ENCODE results near the gene IRAK1BP1.
"Not testable (repeated sequence)": the region's sequence is repeated elsewhere in the genome, so short reads cannot be mapped to it uniquely, and the experiment has no call there.

Gene IRAK1BP1

DNA sequence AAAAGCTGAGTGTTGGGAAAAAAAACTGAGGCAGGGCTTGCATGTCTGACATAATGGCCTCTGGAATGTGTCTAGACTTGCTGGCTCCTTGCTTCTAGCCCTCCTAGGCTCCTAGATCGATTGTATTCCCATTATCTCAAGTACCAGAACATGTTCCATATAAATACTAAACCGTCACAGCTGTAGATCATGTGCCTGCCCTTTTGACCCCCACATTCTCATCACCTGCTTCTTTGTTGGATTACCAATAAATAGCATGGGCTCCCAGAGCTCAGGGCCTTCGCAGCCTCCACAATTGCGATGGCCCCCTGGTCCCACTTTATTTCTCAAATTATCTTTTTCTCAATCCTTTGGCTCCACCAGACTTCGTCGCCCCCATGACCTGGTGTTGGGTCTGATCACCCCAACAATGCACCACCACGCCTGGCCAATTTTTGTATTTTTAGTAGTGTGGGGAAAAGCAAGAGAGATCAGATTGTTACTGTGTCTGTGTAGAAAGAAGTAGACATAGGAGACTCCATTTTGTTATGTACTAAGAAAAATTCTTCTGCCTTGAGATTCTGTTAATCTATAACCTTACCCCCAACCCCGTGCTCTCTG lies 8.9 kb upstream of the IRAK1BP1 start:
- H3K36me3 Mint-ChIP-seq (ENCODE audit: low read depth); H3K4me3 Mint-ChIP-seq; H3K4me1 Mint-ChIP-seq (ENCODE audit: low read depth); H3K27ac Mint-ChIP-seq; H3K27me3 Mint-ChIP-seq; H3K9me3 Mint-ChIP-seq: not testable (repeated sequence)

DNA sequence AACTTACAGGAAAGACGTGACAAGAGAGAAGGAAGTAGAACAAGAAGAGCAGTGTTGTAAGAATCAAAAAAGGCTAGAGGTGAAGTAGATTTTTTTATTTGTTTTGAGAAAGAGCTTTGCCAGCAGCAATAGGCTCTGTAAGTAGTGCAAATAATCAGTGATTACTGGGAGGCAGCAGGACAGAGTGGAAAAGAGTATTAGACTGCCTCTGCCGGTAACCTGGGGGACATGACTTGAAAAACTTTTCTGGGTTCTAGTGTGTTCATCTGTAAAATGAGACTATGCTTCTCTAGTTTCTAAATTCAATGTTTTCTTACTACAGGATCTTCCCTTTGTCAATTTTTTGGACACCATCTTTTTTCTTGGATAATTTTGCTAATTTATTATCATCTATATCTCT lies 5.8 kb upstream of the IRAK1BP1 start:
- Mint-ChIP-seq H3K36me3 (ENCODE audit: low read depth) (no peaks in the 10 kb centered on the region), H3K4me3 (no peak overlapping the region), H3K27me3 (no peaks in the 10 kb centered on the region), H3K4me1 (ENCODE audit: low read depth) (peaks cover 6% of the 10 kb centered on the region), H3K9me3 (no peaks in the 10 kb centered on the region), H3K27ac (no peak overlapping the region)

DNA sequence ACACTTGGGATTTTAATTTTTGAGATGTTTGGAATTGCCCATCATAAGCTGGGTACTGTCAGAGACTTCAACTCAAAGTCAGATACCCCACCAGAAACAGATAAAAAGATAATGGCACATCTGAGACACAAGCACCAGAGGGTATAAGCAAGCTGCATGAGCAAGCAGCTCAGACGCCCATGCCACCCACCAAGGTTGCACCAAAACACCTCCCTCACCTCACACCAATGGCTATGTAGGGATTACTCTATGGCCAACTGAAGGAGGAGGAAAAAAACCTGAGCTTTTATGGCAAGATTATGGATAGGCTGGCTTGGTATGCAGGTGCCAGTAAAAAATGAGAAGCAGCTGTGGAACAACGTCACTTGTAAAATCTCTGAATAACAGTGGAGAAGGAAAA lies 3.8 kb upstream of the IRAK1BP1 start:
- H3K9me3 Mint-ChIP-seq, result no peaks in the 10 kb centered on the region
- no peak overlapping the region for H3K4me3 Mint-ChIP-seq
- no peaks in the 10 kb centered on the region for H3K36me3 Mint-ChIP-seq (ENCODE audit: low read depth)
- H3K27me3 Mint-ChIP-seq, result no peaks in the 10 kb centered on the region
- peaks cover 18% of the 10 kb centered on the region for H3K4me1 Mint-ChIP-seq (ENCODE audit: low read depth)
- no peak overlapping the region for H3K27ac Mint-ChIP-seq

DNA sequence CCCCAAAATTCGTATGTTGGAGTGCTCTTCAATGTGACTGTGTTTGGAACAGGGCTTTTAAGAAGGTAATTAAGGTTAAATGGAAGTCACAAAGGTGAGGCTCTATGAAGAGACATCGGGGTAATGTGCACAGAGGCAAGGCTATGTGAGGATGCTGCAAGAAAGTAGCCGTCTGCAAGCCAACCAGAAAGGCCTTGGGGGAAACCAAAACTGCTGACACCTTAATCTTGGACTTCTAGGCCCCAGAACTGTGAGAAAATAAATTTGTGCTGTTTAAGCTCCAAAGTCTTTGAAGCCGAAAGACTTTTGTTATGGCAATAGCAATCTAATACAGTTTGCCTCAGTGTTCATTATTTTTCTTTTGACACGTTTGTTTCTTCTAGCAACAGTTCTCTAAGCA lies 2.4 kb upstream of the IRAK1BP1 start:
- Mint-ChIP-seq H3K36me3 (ENCODE audit: low read depth) (no peaks in the 10 kb centered on the region), H3K4me3 (no peak overlapping the region), H3K27me3 (no peaks in the 10 kb centered on the region), H3K4me1 (ENCODE audit: low read depth) (peaks cover 20% of the 10 kb centered on the region), H3K27ac (no peak overlapping the region), H3K9me3 (no peaks in the 10 kb centered on the region)

DNA sequence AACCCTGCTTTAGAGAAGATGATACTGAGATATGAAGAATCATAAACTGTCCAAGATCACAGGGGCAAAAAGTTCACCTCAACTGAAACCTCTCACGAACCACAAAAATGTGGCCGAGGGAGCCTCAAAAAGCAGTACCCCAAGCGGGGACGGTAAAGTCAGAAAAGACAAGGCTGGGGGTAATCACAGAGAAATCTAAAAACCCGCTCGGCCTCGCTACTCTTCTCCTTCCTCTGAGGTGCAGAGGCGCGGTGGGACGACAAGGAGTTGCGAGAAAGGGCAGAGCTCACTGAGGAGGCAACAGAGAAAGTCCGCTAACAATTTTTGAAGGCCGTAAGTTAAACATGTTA lies 356 bp upstream of the IRAK1BP1 start:
- Mint-ChIP-seq H3K27me3 (no peaks in the 10 kb centered on the region), H3K27ac (peak overlapping the region; percentile 89), H3K9me3 (no peaks in the 10 kb centered on the region), H3K36me3 (ENCODE audit: low read depth) (peaks cover 15% of the 10 kb centered on the region), H3K4me3 (peak overlapping the region; percentile 92), H3K4me1 (ENCODE audit: low read depth) (peaks cover 24% of the 10 kb centered on the region)

DNA sequence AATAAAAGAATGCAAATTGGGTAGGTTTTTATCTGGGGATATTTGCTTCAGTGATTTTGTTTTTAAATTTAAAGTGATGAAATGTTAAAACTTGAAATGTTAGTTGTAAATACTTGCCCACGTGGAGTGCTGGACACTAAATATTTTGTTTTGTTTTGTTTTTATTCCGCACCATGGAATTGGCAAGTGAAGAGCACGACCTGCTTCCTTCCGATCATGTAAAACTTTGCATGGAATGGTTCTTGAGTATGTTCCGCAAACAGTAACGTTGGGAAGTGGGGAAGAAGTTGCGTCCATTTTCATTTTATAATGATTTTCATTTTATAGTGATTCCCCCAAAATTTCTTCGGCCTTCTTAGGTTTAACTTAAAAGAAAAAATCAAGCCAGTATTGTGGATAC lies 765 bp downstream of the IRAK1BP1 start:
- H3K4me1 Mint-ChIP-seq (ENCODE audit: low read depth), result peaks cover 24% of the 10 kb centered on the region
- H3K27me3 Mint-ChIP-seq, result no peaks in the 10 kb centered on the region
- H3K4me3 Mint-ChIP-seq, result peak overlapping the region; percentile 92
- no peaks in the 10 kb centered on the region for H3K9me3 Mint-ChIP-seq
- H3K27ac Mint-ChIP-seq, result peak overlapping the region; percentile 89
- H3K36me3 Mint-ChIP-seq (ENCODE audit: low read depth), result peaks cover 17% of the 10 kb centered on the region

DNA sequence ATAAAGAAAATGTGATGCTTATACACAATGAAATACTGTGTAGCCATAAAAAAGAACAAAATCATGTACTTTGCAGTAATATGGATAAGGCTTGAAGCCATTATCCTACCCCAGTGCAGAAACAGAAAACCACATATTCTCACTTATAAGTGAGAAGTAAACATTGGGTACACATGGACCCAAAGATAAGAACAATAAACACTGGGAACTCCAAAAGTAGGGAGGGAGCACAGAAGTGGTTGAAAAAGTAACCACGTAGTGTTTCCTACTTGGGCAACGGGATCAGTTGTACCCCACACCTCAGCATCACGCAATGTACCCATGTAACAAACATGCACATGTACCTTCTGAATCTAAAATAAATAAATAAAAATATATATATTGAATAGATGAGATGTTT lies 8.2 kb downstream of the IRAK1BP1 start:
- H3K4me1 Mint-ChIP-seq (ENCODE audit: low read depth), result no peaks in the 10 kb centered on the region
- peaks cover 54% of the 10 kb centered on the region for H3K36me3 Mint-ChIP-seq (ENCODE audit: low read depth)
- H3K27me3 Mint-ChIP-seq, result no peaks in the 10 kb centered on the region
- peaks cover 10% of the 10 kb centered on the region for H3K9me3 Mint-ChIP-seq
- no peak overlapping the region for H3K4me3 Mint-ChIP-seq
- H3K27ac Mint-ChIP-seq, result no peak overlapping the region

DNA sequence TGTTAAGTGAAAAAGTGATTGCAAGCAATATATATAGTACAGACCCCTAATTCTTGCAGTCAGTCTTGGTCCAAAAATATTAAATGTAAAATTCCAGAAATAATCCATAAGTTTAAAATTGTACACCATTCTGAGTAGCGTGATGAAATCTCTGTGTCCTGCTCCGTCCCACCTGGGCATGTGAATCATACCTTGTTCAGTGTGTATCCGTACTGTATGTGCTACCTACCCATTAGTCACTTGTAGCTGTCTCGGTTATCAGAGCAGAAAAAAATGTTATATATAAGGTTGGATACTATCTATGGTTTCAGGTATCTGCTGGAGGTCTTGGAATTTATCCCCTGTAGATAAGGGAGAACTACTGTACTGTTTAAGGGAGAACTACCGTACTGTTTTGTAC lies 16.3 kb downstream of the IRAK1BP1 start:
- Mint-ChIP-seq H3K9me3 (peaks cover 8% of the 10 kb centered on the region), H3K27me3 (no peaks in the 10 kb centered on the region), H3K4me1 (ENCODE audit: low read depth) (no peaks in the 10 kb centered on the region), H3K4me3 (no peak overlapping the region), H3K27ac (no peak overlapping the region), H3K36me3 (ENCODE audit: low read depth) (peaks cover 23% of the 10 kb centered on the region)

DNA sequence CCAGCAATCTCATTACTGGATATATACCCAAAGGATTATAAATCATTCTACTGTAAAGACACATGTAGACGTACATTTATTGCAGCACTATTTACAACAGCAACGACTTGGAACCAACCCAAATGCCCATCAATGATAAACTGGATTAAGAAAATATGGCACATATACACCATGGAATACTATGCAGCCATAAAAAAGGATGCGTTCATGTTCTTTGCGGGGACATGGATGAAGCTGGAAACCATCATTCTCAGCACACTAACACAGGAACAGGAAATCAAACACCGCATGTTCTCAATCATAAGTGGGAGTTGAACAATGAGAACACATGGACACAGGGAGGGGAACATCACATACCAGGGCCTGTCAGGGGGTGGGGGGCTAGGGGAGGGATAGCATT lies 22.6 kb downstream of the IRAK1BP1 start:
- not testable (repeated sequence) for H3K4me3 Mint-ChIP-seq; H3K4me1 Mint-ChIP-seq (ENCODE audit: low read depth); H3K9me3 Mint-ChIP-seq; H3K27ac Mint-ChIP-seq; H3K27me3 Mint-ChIP-seq
- H3K36me3 Mint-ChIP-seq (ENCODE audit: low read depth), result peaks cover 33% of the 10 kb centered on the region

DNA sequence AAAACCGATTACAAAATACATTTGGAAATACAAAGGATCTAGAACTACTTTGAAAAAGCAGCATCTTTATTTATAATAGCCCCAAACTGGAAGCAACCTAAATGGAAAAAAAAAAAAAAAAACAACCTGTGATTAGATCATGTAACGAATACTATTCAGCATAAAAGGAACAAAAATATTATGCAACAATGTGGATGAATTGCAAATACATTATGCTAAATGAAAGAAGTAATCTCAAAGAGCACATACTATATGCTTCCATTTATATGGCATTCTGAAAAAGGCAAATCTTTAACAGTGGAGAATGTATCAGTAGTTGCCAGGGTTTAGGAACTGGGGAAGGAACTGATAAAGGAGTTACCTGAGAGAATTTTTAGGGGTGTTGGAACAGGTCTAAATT lies 28.9 kb downstream of the IRAK1BP1 start:
- Mint-ChIP-seq H3K27me3 (no peaks in the 10 kb centered on the region), H3K36me3 (ENCODE audit: low read depth) (peaks cover under 1% of the 10 kb centered on the region), H3K4me3 (no peak overlapping the region), H3K4me1 (ENCODE audit: low read depth) (no peaks in the 10 kb centered on the region), H3K27ac (no peak overlapping the region), H3K9me3 (no peaks in the 10 kb centered on the region)

DNA sequence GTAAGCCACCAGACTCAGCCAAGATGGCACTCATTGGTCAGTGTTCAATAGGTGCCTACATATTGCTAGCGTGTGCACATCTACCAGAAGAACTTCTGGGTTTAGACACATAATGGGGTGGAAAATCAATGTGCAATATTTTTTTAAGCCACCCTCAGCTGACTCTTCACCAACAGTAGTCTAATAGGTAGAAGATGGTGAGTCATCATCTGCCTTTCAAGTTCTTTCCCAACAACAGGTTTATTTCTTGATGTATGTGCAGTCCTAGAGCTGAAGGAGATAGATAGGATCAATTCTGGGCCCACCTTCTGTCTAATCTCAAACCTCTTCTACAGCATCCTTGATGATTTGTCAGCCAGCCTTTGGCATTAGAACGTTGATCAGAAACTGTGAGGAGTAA lies 41.3 kb downstream of the IRAK1BP1 start:
- H3K9me3 Mint-ChIP-seq, result no peaks in the 10 kb centered on the region
- H3K27me3 Mint-ChIP-seq, result peaks cover 31% of the 10 kb centered on the region
- H3K4me1 Mint-ChIP-seq (ENCODE audit: low read depth), result peaks cover 19% of the 10 kb centered on the region
- H3K4me3 Mint-ChIP-seq, result no peak overlapping the region
- H3K36me3 Mint-ChIP-seq (ENCODE audit: low read depth), result peaks cover 11% of the 10 kb centered on the region
- H3K27ac Mint-ChIP-seq, result no peak overlapping the region

DNA sequence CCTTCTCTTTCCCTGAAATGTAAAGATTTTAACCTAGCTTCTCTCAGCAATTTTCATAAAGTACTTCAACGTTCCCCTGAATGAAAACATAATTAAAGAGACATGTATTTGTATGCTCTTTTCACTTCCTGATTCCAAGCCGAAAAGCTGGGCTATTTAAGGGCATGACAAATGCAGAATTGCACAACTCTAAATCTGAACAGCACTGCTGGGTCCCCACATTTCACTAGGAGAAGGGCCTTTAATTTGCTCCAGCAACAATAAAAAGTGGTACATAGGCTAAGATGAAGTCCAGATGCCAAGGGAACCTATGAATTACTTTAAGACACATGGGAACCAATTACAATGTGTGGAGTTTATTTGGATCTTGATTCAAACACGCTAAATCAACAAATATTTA lies 42.0 kb downstream of the IRAK1BP1 start:
- Mint-ChIP-seq H3K27ac (no peak overlapping the region), H3K27me3 (peaks cover 31% of the 10 kb centered on the region), H3K36me3 (ENCODE audit: low read depth) (peaks cover 4% of the 10 kb centered on the region), H3K9me3 (no peaks in the 10 kb centered on the region), H3K4me1 (ENCODE audit: low read depth) (peaks cover 19% of the 10 kb centered on the region), H3K4me3 (no peak overlapping the region)

DNA sequence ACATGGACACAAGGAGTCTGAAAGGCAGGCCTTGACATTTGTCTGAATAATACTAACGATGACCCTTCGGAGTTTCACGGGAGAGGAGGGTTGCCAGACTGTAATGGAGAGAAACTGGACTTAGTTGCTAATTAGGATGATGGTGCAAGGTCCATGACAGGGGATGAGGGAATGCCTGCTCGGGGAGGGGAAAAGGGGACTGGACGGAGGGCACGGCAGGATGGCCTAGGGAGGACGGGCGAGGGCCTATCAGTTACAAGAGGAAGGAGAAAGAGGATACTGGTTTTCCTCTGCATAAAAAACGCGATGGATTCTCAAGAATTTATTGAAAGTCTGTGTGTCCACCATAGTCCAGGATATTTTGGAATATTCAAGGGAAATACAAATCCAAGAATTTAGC lies 42.7 kb downstream of the IRAK1BP1 start:
- H3K4me1 Mint-ChIP-seq (ENCODE audit: low read depth), result peaks cover 19% of the 10 kb centered on the region
- peaks cover 31% of the 10 kb centered on the region for H3K27me3 Mint-ChIP-seq
- peaks cover 4% of the 10 kb centered on the region for H3K36me3 Mint-ChIP-seq (ENCODE audit: low read depth)
- H3K27ac Mint-ChIP-seq, result no peak overlapping the region
- H3K4me3 Mint-ChIP-seq, result peak overlapping the region; percentile 37
- H3K9me3 Mint-ChIP-seq, result no peaks in the 10 kb centered on the region

DNA sequence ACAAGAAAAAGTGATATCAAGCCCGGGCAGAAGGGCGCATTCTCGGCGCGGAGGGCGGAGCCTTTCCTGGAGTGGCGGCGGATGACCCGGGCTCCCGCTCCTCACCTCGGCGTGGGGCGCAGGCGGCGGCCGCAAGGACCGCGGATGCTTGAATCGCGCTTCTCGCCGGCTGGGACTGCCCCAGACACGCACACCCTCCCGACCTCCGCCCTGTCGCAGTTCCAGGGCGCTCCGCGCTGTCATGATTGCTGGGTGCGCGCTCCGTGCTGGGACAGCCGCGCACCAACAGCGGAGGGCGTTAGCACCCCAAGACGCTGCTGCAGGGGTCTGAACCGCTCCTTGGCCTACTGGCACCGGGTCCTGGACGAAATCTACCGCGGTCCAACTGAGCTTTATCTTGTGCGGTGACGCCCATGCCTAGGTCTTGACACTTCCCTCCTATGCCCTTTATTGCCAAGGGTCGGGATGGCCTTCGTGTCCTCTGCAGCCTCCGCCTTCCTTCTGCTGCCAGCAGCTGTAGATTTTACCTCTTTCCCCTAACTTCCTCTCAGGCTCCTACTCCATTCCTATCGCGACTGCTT lies 43.3 kb downstream of the IRAK1BP1 start:
- H3K36me3 Mint-ChIP-seq (ENCODE audit: low read depth), result peaks cover 4% of the 10 kb centered on the region
- H3K4me1 Mint-ChIP-seq (ENCODE audit: low read depth), result peaks cover 19% of the 10 kb centered on the region
- H3K27ac Mint-ChIP-seq, result no peak overlapping the region
- H3K27me3 Mint-ChIP-seq, result peaks cover 31% of the 10 kb centered on the region
- peak overlapping the region; percentile 37 for H3K4me3 Mint-ChIP-seq
- H3K9me3 Mint-ChIP-seq, result peaks cover 2% of the 10 kb centered on the region

DNA sequence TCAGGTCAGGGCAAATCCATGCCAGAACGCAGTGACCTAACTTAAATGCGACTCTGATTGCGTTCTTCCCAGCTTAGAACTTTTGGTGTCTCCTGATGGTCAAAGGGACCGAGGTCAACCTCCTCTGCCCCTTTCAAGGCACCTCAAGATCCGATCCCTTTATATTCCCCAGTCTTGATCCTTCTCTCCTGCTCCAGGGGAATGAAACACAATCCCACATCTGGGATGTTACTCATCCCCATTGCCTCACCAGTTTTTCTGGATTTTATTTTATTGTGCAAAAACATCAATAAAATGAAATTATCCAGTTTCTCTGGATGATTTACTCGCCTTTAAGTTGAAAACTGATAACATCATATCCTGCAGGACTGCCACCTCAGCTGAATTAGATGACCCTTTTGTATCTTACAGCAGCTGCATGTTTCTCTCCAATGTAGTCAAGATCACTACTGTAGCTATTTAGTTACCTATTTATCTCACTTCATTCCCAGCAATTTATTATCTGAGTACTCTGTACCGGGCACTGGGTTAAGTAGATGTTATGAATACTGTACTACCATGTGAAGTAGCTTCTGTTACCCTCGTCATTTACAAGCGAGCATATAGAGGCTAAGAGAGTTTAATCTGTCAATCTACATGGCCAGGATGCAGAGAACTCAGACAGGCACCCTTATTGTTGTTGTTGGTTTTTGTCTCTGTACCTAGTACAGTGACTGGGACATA lies 44.0 kb downstream of the IRAK1BP1 start:
- H3K9me3 Mint-ChIP-seq, result peaks cover 4% of the 10 kb centered on the region
- peaks cover 31% of the 10 kb centered on the region for H3K27me3 Mint-ChIP-seq
- no peak overlapping the region for H3K27ac Mint-ChIP-seq
- peaks cover 19% of the 10 kb centered on the region for H3K4me1 Mint-ChIP-seq (ENCODE audit: low read depth)
- peaks cover 4% of the 10 kb centered on the region for H3K36me3 Mint-ChIP-seq (ENCODE audit: low read depth)
- peak overlapping the region; percentile 37 for H3K4me3 Mint-ChIP-seq

DNA sequence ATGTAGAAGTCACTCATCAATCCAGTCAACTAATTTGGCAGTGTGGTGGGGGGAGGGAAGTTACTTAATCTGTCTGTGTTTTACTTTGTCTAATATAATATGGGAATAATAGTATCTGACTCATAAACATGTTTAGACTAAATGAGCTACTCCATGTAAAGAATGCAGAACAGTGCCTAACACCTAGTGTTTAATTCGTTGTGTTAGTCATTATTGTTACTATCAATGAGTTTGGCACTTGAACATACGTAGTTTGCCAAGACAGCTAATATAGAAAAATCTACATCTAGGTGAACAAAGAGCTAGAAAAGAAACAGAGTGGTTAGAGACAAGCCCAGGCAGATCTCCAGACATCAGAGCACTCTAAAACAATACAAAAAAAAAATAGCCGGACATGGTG lies 49.1 kb downstream of the IRAK1BP1 start:
- Mint-ChIP-seq H3K36me3 (ENCODE audit: low read depth) (peaks cover 7% of the 10 kb centered on the region), H3K27ac (no peak overlapping the region), H3K27me3 (peaks cover 11% of the 10 kb centered on the region), H3K9me3 (peaks cover 18% of the 10 kb centered on the region), H3K4me1 (ENCODE audit: low read depth) (no peaks in the 10 kb centered on the region), H3K4me3 (no peak overlapping the region)
